KMS-11 (cell line): ENCODE results near the gene IFFO2.

ENCODE experiments used
- H2AFZ ChIP-seq: fragments of 200-600 bp; sonication (generic); 2 replicates; pipeline ENCODE4 v1.6.1; 2016; ENCODE audit warnings: antibody characterized with exemption, mixed run types, low read depth
- H3K27ac ChIP-seq: fragments of 200-600 bp; sonication (generic); 2 replicates; pipeline ENCODE4 v1.6.1; 2016; ENCODE audit warnings: mild to moderate bottlenecking, mixed run types
- H3K27me3 ChIP-seq: fragments of 200-600 bp; sonication (generic); 2 replicates; pipeline ENCODE4 v1.6.1; 2017; ENCODE audit warnings: mild to moderate bottlenecking, low read depth, mixed run types, moderate library complexity; ENCODE audit not compliant: insufficient read depth
- H3K36me3 ChIP-seq: fragments of 200-600 bp; sonication (generic); 2 replicates; pipeline ENCODE4 v1.6.1; 2017; ENCODE audit warnings: mild to moderate bottlenecking, mixed run types; ENCODE audit not compliant: insufficient read depth
- H3K4me1 ChIP-seq: fragments of 200-600 bp; sonication (generic); 2 replicates; pipeline ENCODE4 v1.6.1; 2016; ENCODE audit warnings: mild to moderate bottlenecking, low read depth, mixed run types; ENCODE audit not compliant: poor library complexity, severe bottlenecking
- H3K4me2 ChIP-seq: fragments of 200-600 bp; sonication (generic); 2 replicates; pipeline ENCODE4 v1.7.0; 2016; ENCODE audit warnings: mild to moderate bottlenecking, mixed run types
- H3K4me3 ChIP-seq: fragments of 200-600 bp; sonication (generic); IDR thresholded peaks from 2 replicates; pipeline ENCODE4 v1.6.1; 2017; ENCODE audit warnings: low read depth, low read length, mixed read lengths; ENCODE audit not compliant: insufficient read depth
- H3K79me2 ChIP-seq: fragments of 200-600 bp; sonication (generic); 2 replicates; pipeline ENCODE4 v1.6.1; 2016; ENCODE audit warnings: low read depth, mixed run types; ENCODE audit not compliant: insufficient read depth
- H3K9ac ChIP-seq: fragments of 200-600 bp; sonication (generic); 2 replicates; pipeline ENCODE4 v1.6.1; 2016; ENCODE audit warnings: mild to moderate bottlenecking, mixed run types
- H4K20me1 ChIP-seq: fragments of 200-600 bp; sonication (generic); 2 replicates; pipeline ENCODE4 v1.6.1; 2016; ENCODE audit warnings: mild to moderate bottlenecking, mixed run types; ENCODE audit not compliant: insufficient read depth
- CTCF ChIP-seq: fragments of 200-600 bp; sonication (generic); conservative IDR thresholded peaks from 2 replicates; pipeline ENCODE4 v1.6.1; 2017; ENCODE audit warnings: low read depth, mild to moderate bottlenecking, antibody characterized with exemption, low read length, moderate library complexity, mixed read lengths

The IFFO2 gene

GRCh38 chr1:18919197-18919905, 37.1 kb downstream of the IFFO2 start:
- Histone ChIP-seq H3K27ac (no peak overlapping the region), H3K4me2 (no peak overlapping the region), H3K4me1 (no peaks in the 10 kb centered on the region), H3K79me2 (no peaks in the 10 kb centered on the region), H3K9ac (no peak overlapping the region), H4K20me1 (no peaks in the 10 kb centered on the region), H3K27me3 (peaks cover 4% of the 10 kb centered on the region; the same call in 1 of the 2 replicates), H3K36me3 (no peaks in the 10 kb centered on the region), H3K4me3 (no peak overlapping the region), H2AFZ (no peak overlapping the region)
- no peak for TF ChIP-seq CTCF

GRCh38 chr1:18918417-18918816, 38.1 kb downstream of the IFFO2 start:
- Histone ChIP-seq H3K4me2 (no peak overlapping the region), H4K20me1 (no peaks in the 10 kb centered on the region), H3K4me3 (no peak overlapping the region), H3K4me1 (no peaks in the 10 kb centered on the region), H3K27me3 (peaks cover 4% of the 10 kb centered on the region; the same call in 1 of the 2 replicates), H2AFZ (no peak overlapping the region), H3K36me3 (no peaks in the 10 kb centered on the region), H3K9ac (no peak overlapping the region), H3K79me2 (no peaks in the 10 kb centered on the region), H3K27ac (no peak overlapping the region)
- TF ChIP-seq CTCF: no peak

- Histone ChIP-seq H3K4me2 (no peak overlapping the region), H4K20me1 (no peaks in the 10 kb centered on the region), H3K36me3 (no peaks in the 10 kb centered on the region), H3K27me3 (peaks cover 7% of the 10 kb centered on the region; the same call in 1 of the 2 replicates), H3K9ac (no peak overlapping the region), H2AFZ (no peak overlapping the region), H3K4me3 (no peak overlapping the region), H3K27ac (no peak overlapping the region), H3K4me1 (no peaks in the 10 kb centered on the region), H3K79me2 (no peaks in the 10 kb centered on the region)
- no peak for TF ChIP-seq CTCF
Observed at GRCh38 chr1:18917071-18917799, 39.2 kb downstream of the IFFO2 start.

- Histone ChIP-seq H3K9ac (no peak overlapping the region), H2AFZ (no peak overlapping the region), H4K20me1 (no peaks in the 10 kb centered on the region), H3K4me3 (no peak overlapping the region), H3K4me2 (no peak overlapping the region), H3K27ac (no peak overlapping the region), H3K36me3 (no peaks in the 10 kb centered on the region), H3K27me3 (peaks cover 8% of the 10 kb centered on the region; the same call in 1 of the 2 replicates), H3K4me1 (no peaks in the 10 kb centered on the region), H3K79me2 (no peaks in the 10 kb centered on the region)
- TF ChIP-seq CTCF: no peak
Observed at GRCh38 chr1:18915341-18915740, 41.1 kb downstream of the IFFO2 start.
